ENCODE data around the gene SPAG8. TPM values are rescaled to one million over a fixed set of nuclear protein-coding genes. Genes with fewer than 3 reads are reported as not detected.
A peak's percentile ranks its signal among the peaks of the same experiment; 100 is the strongest.

Gene SPAG8
- total and polyA plus RNA-seq, 10 donors: 1.1 to 4.5 (median 2.0) TPM

DNA sequence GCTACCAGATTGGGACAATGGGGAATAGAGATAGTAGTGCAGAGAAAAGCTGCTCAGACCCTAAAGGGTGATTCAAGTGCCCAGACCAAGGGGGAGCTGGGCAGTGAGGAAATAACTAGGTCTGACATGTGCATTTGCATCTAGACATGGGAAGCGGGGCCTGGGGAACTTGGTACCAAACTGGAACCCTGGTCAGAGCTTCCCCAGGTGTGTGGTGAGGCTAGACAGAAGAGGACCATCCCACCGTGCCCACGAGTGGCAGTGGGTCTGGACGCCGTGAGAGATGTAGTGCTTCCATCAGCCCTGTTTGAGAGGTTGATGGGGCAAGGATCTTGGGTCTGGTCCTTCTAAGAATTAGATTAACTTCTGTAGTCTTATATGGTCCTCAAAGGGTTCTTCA, 24.5 kb upstream of the SPAG8 start:
- intact Hi-C loops (cut with DNase I; ENCODE audit: low total_unique reads): no loop called here
- Histone ChIP-seq H3K9me3 (no peaks in the 10 kb centered on the region), H3K27me3 (replicated peaks in 1 of 7) (peaks cover 0 to 20% (median 0%) of the 10 kb centered on the region in 7 donors), H3K36me3 (no peaks in the 10 kb centered on the region), H3K4me3 (no peak overlapping the region), H3K4me1 (peaks cover 9 to 47% (median 26%) of the 10 kb centered on the region in 6 donors), H3K27ac (no peak overlapping the region)
- DNase-seq: no peak
- TF ChIP-seq, protein P1, sequence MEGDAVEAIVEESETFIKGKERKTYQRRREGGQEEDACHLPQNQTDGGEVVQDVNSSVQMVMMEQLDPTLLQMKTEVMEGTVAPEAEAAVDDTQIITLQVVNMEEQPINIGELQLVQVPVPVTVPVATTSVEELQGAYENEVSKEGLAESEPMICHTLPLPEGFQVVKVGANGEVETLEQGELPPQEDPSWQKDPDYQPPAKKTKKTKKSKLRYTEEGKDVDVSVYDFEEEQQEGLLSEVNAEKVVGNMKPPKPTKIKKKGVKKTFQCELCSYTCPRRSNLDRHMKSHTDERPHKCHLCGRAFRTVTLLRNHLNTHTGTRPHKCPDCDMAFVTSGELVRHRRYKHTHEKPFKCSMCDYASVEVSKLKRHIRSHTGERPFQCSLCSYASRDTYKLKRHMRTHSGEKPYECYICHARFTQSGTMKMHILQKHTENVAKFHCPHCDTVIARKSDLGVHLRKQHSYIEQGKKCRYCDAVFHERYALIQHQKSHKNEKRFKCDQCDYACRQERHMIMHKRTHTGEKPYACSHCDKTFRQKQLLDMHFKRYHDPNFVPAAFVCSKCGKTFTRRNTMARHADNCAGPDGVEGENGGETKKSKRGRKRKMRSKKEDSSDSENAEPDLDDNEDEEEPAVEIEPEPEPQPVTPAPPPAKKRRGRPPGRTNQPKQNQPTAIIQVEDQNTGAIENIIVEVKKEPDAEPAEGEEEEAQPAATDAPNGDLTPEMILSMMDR (IDR thresholded peaks at IDR 0.05 in 8 of 11, conservative IDR thresholded peaks at IDR 0.05 in 3 of 11): no peak
- TF ChIP-seq POLR2AphosphoS5 (IDR thresholded peaks at IDR 0.05) (no peak), POLR2A (IDR thresholded peaks at IDR 0.05) (no peak)
- WGBS, 5 donors: 90 to 97% (median 95%) methylated on average over 5 of the region's 5 CpGs

DNA sequence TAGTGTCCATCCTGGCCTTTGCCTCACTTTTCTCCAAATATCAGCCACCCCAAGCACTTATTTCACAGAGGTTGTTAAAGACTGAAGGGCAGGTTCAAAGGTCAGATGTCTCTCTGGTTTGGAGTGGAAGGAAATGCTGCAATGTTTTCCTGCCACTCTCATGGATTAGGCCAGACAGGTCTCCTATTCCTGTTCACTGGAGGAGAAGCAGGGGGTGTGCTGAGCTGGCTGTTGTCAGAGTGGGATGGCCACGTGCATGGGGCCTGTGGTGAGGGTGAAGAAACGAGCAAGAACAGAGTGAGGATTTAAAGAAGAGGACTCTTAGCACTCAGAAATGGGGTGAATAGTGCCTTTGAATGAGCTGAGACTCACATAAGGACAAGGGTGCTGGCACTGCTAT, 23.7 kb upstream of the SPAG8 start:
- Histone ChIP-seq H3K9me3 (no peaks in the 10 kb centered on the region), H3K4me1 (peaks cover 9 to 55% (median 28%) of the 10 kb centered on the region in 6 donors), H3K27ac (no peak overlapping the region), H3K27me3 (replicated peaks in 1 of 7) (peaks cover 0 to 12% (median 0%) of the 10 kb centered on the region in 7 donors), H3K36me3 (no peaks in the 10 kb centered on the region), H3K4me3 (no peak overlapping the region)
- WGBS, 5 donors: 45 to 80% (median 64%) methylated on average over 2 of the region's 2 CpGs
- intact Hi-C loops (cut with DNase I; ENCODE audit: low total_unique reads): no loop called here
- TF ChIP-seq POLR2AphosphoS5 (IDR thresholded peaks at IDR 0.05): no peak
- TF ChIP-seq, protein P1 (IDR thresholded peaks at IDR 0.05 in 8 of 11, conservative IDR thresholded peaks at IDR 0.05 in 3 of 11): no peak
- TF ChIP-seq POLR2A (IDR thresholded peaks at IDR 0.05): no peak
- no peak for DNase-seq

DNA sequence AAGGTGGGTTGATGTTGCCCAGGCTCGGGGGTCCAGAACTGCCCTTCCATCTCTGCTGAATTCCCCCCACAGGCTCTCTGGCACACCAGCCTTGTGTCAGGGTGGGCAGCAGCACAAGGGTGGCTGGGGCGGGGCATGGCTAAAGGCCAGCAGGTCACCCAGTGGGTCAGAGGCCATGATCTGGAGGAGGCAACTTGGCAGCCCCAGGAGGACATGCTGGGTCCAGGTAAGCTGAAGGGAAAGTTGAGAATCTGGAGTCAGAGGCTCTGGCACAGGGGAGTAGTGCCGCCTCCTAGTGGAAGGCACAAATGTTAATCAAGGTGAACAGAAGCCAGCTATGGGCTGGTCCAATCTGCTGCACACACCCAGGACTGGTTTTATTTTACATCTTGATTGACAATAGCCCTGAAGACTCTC, 23.2 kb upstream of the SPAG8 start:
- no peaks in the 10 kb centered on the region for H3K9me3 ChIP-seq
- TF ChIP-seq, protein P1 (IDR thresholded peaks at IDR 0.05 in 8 of 11, conservative IDR thresholded peaks at IDR 0.05 in 3 of 11): peak in 1 of 11 experiments; percentile 14
- TF ChIP-seq POLR2AphosphoS5 (IDR thresholded peaks at IDR 0.05): no peak
- DNase-seq: no peak
- peaks cover 0 to 6% (median 0%) of the 10 kb centered on the region in 7 donors for H3K27me3 ChIP-seq (replicated peaks in 1 of 7)
- H3K4me1 ChIP-seq: peaks cover 9 to 59% (median 30%) of the 10 kb centered on the region in 6 donors
- peak overlapping the region in 1 of 8 donors; percentile 30 for H3K27ac ChIP-seq
- H3K4me3 ChIP-seq: no peak overlapping the region
- no peaks in the 10 kb centered on the region for H3K36me3 ChIP-seq
- intact Hi-C loops (cut with DNase I; ENCODE audit: low total_unique reads): no loop called here
- 84 to 96% (median 94%) methylated on average over 3 of the region's 3 CpGs for WGBS, 5 donors

DNA sequence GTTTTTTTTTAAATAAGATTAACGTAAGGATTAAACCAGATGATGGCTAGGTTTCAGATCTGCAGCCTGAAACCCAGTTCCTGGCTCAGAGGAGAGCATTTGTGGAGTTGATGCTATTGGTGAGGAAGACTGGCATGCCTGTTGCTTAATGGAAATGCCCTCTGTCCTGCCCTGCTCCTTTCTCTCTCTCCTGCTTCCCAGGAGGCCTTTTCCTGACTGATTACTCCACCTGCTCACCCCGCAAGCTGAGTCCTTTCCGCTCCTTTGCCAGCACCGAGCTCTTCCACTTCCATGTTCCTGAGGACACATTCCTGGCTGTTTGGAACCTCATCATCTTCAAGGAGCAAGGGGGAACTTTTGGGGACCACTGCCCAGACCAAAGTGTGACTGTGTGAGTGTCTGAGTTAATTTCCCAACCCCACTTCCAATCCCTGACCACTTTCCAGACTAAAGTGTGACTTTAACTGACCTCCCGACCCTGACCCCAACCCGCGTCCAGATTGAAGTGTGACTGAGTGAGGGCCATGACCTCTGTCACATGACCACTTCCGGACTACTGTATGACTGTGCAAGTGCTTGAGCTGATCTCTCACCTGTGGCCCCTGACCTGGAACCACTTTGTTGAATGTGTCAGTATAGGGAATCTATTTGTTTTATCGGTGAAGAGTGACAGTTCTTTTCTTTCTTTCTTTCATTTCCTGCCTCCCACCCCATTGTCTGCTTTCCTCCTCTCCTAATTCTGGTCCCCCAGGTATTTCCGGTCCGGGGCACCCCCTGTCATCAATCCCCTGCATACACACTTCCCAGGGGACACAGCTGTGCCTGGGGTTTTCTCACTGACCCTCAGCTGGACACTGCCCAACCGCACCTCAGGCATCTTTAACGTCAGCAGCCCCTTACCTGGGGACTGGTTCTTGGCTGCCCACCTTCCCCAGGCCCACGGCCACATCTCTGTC, 22.5 kb upstream of the SPAG8 start:
- Histone ChIP-seq H3K27ac (peak overlapping the region in 3 of 8 donors; percentile 22 to 30 (median 23)), H3K27me3 (replicated peaks in 1 of 7) (no peaks in the 10 kb centered on the region), H3K9me3 (no peaks in the 10 kb centered on the region), H3K4me3 (no peak overlapping the region), H3K36me3 (no peaks in the 10 kb centered on the region), H3K4me1 (peaks cover 11 to 59% (median 37%) of the 10 kb centered on the region in 6 donors)
- TF ChIP-seq POLR2AphosphoS5 (IDR thresholded peaks at IDR 0.05) (no peak), POLR2A (IDR thresholded peaks at IDR 0.05) (no peak)
- TF ChIP-seq, protein P1 (IDR thresholded peaks at IDR 0.05 in 8 of 11, conservative IDR thresholded peaks at IDR 0.05 in 3 of 11): no peak
- DNase-seq: no peak
- 77 to 86% (median 80%) methylated on average over 14 of the region's 14 CpGs for WGBS, 5 donors
- intact Hi-C loops (cut with DNase I; ENCODE audit: low total_unique reads): no loop called here

Measured in spleen (tissue), 11 donors.